ENCODE data around the gene KLHL13. TPM values are rescaled to one million over a fixed set of nuclear protein-coding genes. Genes with fewer than 3 reads are reported as not detected.

Gene KLHL13, protein sequence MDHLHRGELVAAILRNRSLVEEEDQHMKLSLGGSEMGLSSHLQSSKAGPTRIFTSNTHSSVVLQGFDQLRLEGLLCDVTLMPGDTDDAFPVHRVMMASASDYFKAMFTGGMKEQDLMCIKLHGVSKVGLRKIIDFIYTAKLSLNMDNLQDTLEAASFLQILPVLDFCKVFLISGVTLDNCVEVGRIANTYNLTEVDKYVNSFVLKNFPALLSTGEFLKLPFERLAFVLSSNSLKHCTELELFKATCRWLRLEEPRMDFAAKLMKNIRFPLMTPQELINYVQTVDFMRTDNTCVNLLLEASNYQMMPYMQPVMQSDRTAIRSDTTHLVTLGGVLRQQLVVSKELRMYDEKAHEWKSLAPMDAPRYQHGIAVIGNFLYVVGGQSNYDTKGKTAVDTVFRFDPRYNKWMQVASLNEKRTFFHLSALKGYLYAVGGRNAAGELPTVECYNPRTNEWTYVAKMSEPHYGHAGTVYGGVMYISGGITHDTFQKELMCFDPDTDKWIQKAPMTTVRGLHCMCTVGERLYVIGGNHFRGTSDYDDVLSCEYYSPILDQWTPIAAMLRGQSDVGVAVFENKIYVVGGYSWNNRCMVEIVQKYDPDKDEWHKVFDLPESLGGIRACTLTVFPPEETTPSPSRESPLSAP
- total RNA-seq: 3.4 and 7.1 TPM in 2 replicates

DNA sequence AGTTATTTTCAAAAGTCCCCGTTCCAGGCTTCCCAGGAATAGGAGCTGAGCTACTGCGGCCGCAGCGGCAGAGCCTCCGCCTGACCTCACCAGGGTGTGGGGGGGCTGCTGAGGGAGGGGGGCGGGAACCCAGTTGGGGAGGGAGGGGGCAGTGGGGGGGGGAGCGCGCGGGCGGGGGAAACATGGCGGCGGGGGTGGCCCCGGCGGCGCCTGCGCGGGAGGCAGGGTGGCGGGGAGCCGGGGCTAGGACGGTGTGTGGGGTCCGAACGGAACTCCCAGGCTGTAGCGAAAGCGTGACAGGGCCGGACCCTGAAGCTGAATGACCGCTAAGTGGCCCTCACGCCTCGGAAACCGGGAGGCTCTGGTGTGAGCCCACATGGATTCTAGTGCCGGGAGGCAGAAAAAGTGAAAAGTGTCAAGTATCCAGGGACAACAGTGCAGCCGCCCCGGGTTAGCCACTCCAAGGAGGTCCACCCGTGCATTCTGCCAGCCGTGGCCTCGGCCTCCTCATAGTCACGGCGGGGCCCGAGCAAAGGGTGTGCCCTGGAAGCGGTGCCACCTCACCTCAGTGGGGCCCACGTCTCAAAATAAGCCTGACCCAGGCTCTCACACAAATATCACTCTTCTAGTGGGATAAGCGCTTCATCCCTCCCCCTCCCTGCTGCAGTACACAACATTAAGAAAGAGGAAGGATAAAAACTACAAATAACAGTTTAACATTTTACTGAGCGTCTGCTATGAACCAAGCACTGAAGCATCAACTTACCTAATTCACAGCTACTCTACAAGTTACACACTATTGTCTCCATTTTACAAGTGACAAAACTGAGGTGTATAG, at the start of gene KLHL13:
KLHL13 (minus strand) TSS at position 98 of the 838 bp plus-strand sequence. CDS start 88,337 bp downstream, outside the sequence.

Other genes starting within 250 kb of the KLHL13 start
- gene WDR44, start 229.3 kb upstream of the KLHL13 start, total RNA-seq: 15.5 and 16.5 TPM in 2 replicates

All from regular cardiac myocyte (primary cell).